ENCODE results near the gene CCDC63.
A peak's percentile ranks its signal among the peaks of the same experiment; 100 is the strongest.

Gene CCDC63

GRCh38 chr12:110923692-110924334 is 77.0 kb downstream of the CCDC63 start:
- H3K36me3 ChIP-seq (ENCODE audit: insufficient read depth, low read depth, low read length): no peaks in the 10 kb centered on the region
- no peak overlapping the region for H3K27ac ChIP-seq (ENCODE audit: low read length)
- peaks cover 10% of the 10 kb centered on the region for H3K4me1 ChIP-seq (ENCODE audit: insufficient read depth, low read length)
- H3K9me3 ChIP-seq (ENCODE audit: insufficient read depth, low read depth, low read length): no peaks in the 10 kb centered on the region
- no peaks in the 10 kb centered on the region for H3K27me3 ChIP-seq (ENCODE audit: insufficient read depth, low read length)
- no peak overlapping the region for H3K9ac ChIP-seq (ENCODE audit: low read depth, low read length)
- H3K4me3 ChIP-seq (ENCODE audit: low read length): no peak overlapping the region

DNA sequence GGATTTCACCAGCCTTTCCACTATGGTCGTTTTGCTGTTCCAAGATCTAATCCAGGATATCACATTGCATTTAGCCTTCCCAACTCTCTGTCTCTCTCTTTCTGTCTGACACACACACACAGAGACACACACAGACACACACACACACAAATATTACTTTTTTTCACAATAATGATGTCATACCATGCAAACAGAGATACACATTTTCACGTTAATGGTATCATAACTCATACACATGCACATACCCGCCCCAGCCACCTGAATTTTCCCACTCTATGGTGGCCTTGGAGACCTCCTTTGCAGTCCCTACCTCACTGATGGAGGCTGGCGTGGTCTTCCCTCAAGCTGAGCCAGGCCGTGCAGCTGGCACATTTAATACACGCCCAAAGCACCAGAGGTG is 80.8 kb downstream of the CCDC63 start:
- H3K9me3 ChIP-seq (ENCODE audit: insufficient read depth, low read depth, low read length): no peaks in the 10 kb centered on the region
- H3K4me1 ChIP-seq (ENCODE audit: insufficient read depth, low read length): peaks cover 2% of the 10 kb centered on the region; the same call in 1 of the 2 replicates
- H3K36me3 ChIP-seq (ENCODE audit: insufficient read depth, low read depth, low read length): no peaks in the 10 kb centered on the region
- no peaks in the 10 kb centered on the region for H3K27me3 ChIP-seq (ENCODE audit: insufficient read depth, low read length)
- H3K4me3 ChIP-seq (ENCODE audit: low read length): no peak overlapping the region
- H3K27ac ChIP-seq (ENCODE audit: low read length): no peak overlapping the region
- H3K9ac ChIP-seq (ENCODE audit: low read depth, low read length): no peak overlapping the region

DNA sequence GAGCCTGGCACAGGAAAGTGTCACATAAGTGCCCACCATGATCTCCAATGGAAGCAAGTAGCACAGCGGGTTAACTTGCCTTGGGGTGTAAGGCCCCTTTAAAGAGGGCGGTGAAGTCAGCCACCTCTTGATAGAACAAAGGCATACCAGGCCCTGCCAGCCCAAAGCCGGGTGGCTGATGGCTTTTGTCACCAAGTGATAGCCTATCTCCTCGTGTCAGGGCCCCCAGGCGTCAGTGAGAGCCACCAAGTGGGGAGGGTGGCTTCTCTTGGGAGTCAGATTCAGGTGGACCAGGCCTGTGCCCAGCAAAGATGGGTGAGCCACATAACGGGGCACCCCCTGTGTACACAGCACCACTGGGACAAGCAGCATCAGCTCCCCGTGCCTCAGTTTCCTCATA is 81.9 kb downstream of the CCDC63 start:
- Histone ChIP-seq H3K4me3 (ENCODE audit: low read length) (no peak overlapping the region), H3K9ac (ENCODE audit: low read depth, low read length) (no peak overlapping the region), H3K27ac (ENCODE audit: low read length) (no peak overlapping the region), H3K27me3 (ENCODE audit: insufficient read depth, low read length) (peaks cover 2% of the 10 kb centered on the region; the same call in 1 of the 2 replicates), H3K4me1 (ENCODE audit: insufficient read depth, low read length) (peaks cover 3% of the 10 kb centered on the region; the same call in 1 of the 2 replicates), H3K36me3 (ENCODE audit: insufficient read depth, low read depth, low read length) (no peaks in the 10 kb centered on the region), H3K9me3 (ENCODE audit: insufficient read depth, low read depth, low read length) (no peaks in the 10 kb centered on the region)

GRCh38 chr12:110929818-110930217 is 83.0 kb downstream of the CCDC63 start:
- H3K4me3 ChIP-seq (ENCODE audit: low read length): no peak overlapping the region
- H3K27me3 ChIP-seq (ENCODE audit: insufficient read depth, low read length): peaks cover 4% of the 10 kb centered on the region; the same call in 1 of the 2 replicates
- no peaks in the 10 kb centered on the region for H3K9me3 ChIP-seq (ENCODE audit: insufficient read depth, low read depth, low read length)
- H3K36me3 ChIP-seq (ENCODE audit: insufficient read depth, low read depth, low read length): no peaks in the 10 kb centered on the region
- no peak overlapping the region for H3K27ac ChIP-seq (ENCODE audit: low read length)
- no peak overlapping the region for H3K9ac ChIP-seq (ENCODE audit: low read depth, low read length)
- peaks cover 9% of the 10 kb centered on the region for H3K4me1 ChIP-seq (ENCODE audit: insufficient read depth, low read length)

DNA sequence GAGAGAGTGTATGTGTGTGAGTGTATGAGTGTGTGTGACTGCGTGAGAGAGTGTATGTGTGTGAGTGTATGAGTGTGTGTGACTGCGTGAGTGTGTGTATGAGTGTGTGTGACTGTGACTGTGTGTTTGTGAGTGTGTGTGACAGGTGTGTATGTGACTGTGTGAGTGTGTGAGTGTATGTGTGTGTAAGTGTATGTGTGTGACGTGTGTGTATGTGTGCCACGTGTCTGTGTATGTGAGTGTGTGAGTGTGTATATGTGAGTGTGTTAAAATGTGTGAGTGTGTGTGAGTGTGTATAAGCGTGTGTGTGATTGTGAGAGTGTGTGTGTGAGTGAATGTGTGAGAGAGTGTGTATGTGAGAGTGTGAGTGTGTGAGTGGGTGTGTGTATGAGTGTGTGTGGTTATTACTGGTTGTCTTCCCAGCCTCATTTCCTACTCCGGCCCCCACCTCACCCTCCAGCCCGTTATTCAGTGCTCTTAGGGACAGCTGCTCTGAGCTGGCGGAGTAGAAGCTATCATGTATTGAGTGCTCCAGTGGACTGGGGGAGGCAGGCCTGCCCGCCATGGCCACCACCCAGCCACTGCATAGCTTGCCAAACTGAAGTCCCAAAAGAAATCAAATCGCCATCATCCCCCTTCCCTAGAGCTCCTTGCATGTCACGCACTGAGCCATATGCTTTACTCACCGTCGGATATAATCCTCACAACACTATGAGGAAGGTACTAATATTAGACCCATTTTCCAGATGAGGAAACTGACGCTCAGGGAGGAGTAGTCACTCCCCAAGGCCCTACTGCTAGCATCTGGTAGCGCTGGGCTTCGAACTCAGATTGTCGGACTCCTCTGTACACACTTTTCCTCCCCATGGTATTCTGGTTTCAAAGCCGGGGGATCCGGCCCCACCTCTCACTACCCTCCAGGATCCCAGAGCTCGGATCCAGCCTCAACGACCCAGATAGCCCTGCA is 83.8 kb downstream of the CCDC63 start:
- no peaks in the 10 kb centered on the region for H3K9me3 ChIP-seq (ENCODE audit: insufficient read depth, low read depth, low read length)
- H3K36me3 ChIP-seq (ENCODE audit: insufficient read depth, low read depth, low read length): no peaks in the 10 kb centered on the region
- no peak overlapping the region for H3K9ac ChIP-seq (ENCODE audit: low read depth, low read length)
- H3K4me1 ChIP-seq (ENCODE audit: insufficient read depth, low read length): peaks cover 10% of the 10 kb centered on the region
- peaks cover 5% of the 10 kb centered on the region; the same call in 1 of the 2 replicates for H3K27me3 ChIP-seq (ENCODE audit: insufficient read depth, low read length)
- no peak overlapping the region for H3K4me3 ChIP-seq (ENCODE audit: low read length)
- no peak overlapping the region for H3K27ac ChIP-seq (ENCODE audit: low read length)

DNA sequence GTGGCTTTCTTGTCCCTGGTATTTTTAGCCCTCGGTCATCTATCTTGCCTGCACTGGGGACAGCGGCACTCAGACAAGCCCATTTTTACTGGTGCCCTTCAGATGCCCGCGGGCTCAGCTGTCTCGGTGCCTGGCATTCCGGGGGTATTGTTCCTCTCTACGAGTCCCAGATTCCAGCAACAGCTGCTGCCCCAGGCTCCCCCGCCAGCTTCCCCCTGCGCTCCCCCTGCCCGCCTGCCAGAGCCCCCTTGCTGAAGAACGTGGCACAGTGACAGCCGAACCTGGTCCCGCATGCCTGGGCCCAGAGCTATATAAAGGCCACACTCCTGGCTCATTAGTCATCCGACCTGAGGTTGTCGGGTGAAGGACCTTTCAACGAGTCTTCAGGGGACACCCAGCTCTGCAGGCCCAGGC is 84.5 kb downstream of the CCDC63 start:
- Histone ChIP-seq H3K36me3 (ENCODE audit: insufficient read depth, low read depth, low read length) (no peaks in the 10 kb centered on the region), H3K27ac (ENCODE audit: low read length) (no peak overlapping the region), H3K27me3 (ENCODE audit: insufficient read depth, low read length) (peaks cover 10% of the 10 kb centered on the region; the same call in 1 of the 2 replicates), H3K4me3 (ENCODE audit: low read length) (no peak overlapping the region), H3K9me3 (ENCODE audit: insufficient read depth, low read depth, low read length) (no peaks in the 10 kb centered on the region), H3K9ac (ENCODE audit: low read depth, low read length) (no peak overlapping the region), H3K4me1 (ENCODE audit: insufficient read depth, low read length) (peaks cover 16% of the 10 kb centered on the region)

- Histone ChIP-seq H3K27ac (ENCODE audit: low read length) (no peak overlapping the region), H3K9me3 (ENCODE audit: insufficient read depth, low read depth, low read length) (no peaks in the 10 kb centered on the region), H3K27me3 (ENCODE audit: insufficient read depth, low read length) (peaks cover 10% of the 10 kb centered on the region; the same call in 1 of the 2 replicates), H3K4me3 (ENCODE audit: low read length) (no peak overlapping the region), H3K9ac (ENCODE audit: low read depth, low read length) (no peak overlapping the region), H3K36me3 (ENCODE audit: insufficient read depth, low read depth, low read length) (no peaks in the 10 kb centered on the region), H3K4me1 (ENCODE audit: insufficient read depth, low read length) (peaks cover 16% of the 10 kb centered on the region)
Observed at GRCh38 chr12:110932046-110932445, 85.3 kb downstream of the CCDC63 start.

- Histone ChIP-seq H3K9ac (ENCODE audit: low read depth, low read length) (no peak overlapping the region), H3K27ac (ENCODE audit: low read length) (no peak overlapping the region)
Observed at GRCh38 chr12:110933326-110933974, 86.7 kb downstream of the CCDC63 start.

DNA sequence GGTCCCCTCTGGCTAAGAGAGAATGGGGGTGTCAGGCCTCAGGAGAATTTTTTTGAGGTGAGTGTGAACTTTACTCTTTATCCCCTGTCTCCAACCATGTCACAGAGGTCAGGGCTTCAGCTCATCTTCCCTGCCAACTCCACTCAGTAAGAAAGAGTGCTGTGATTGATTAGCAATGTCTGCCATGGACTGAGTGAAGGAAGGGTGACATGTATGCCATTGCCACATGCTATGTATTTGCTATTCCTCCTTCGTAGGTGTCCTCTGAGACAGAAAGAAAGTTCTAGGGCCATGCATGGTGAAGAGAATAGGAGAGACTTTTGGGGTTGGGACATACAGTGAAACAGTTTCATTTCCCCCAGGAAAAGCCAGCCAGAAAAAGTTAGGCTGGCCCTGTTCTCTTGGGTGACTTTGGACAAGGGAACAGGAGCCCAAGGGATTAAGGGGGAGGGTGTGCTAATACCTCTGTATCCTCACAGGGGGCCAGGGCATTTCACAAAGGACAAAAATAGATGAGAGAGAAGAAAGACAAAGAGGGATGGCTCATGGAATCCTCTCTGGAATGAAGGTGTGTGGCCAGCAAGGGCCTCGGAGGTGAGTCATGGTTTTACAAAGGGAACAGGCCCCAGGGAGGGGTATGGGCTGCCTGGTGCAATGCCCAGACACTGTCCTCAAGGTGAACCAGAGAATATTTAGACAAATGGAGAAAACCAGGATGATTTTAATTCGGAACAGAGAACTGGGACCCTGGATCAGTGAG is 87.5 kb downstream of the CCDC63 start:
- H3K9ac ChIP-seq (ENCODE audit: low read depth, low read length): peak overlapping the region; percentile 43; the same call in 1 of the 2 replicates
- no peaks in the 10 kb centered on the region for H3K9me3 ChIP-seq (ENCODE audit: insufficient read depth, low read depth, low read length)
- peaks cover 21% of the 10 kb centered on the region for H3K4me1 ChIP-seq (ENCODE audit: insufficient read depth, low read length)
- no peaks in the 10 kb centered on the region for H3K36me3 ChIP-seq (ENCODE audit: insufficient read depth, low read depth, low read length)
- no peak overlapping the region for H3K27ac ChIP-seq (ENCODE audit: low read length)
- H3K27me3 ChIP-seq (ENCODE audit: insufficient read depth, low read length): peaks cover 23% of the 10 kb centered on the region; the same call in 1 of the 2 replicates
- H3K4me3 ChIP-seq (ENCODE audit: low read length): peak overlapping the region; percentile 14; the same call in 1 of the 2 replicates

More at GRCh38 chr12:110933326-110933974, 86.7 kb downstream of the CCDC63 start:
- Histone ChIP-seq H3K27me3 (ENCODE audit: insufficient read depth, low read length) (peaks cover 15% of the 10 kb centered on the region; the same call in 1 of the 2 replicates), H3K4me3 (ENCODE audit: low read length) (no peak overlapping the region), H3K36me3 (ENCODE audit: insufficient read depth, low read depth, low read length) (no peaks in the 10 kb centered on the region), H3K4me1 (ENCODE audit: insufficient read depth, low read length) (peaks cover 19% of the 10 kb centered on the region), H3K9me3 (ENCODE audit: insufficient read depth, low read depth, low read length) (no peaks in the 10 kb centered on the region)

DNA sequence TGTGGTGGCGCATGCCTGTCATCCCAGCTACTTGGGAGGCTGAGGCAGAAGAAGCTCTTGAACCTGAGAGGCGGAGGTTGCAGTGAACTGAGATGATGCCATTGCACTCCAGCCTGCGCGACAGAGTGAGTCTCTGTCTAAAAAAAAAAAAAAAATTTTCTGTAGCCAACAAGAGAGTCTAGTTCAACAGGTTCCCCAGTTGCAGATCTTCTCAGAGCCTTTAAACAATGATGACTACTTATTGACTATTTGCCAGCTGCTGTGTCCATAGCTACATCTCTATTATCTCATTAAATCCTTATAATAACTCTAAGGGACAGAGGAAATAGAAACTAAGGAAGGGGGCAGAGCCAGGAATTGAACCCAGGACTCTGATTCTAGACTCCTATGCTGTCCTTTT is 88.8 kb downstream of the CCDC63 start:
- Histone ChIP-seq H3K27ac (ENCODE audit: low read length) (no peak overlapping the region), H3K4me1 (ENCODE audit: insufficient read depth, low read length) (peaks cover 21% of the 10 kb centered on the region), H3K36me3 (ENCODE audit: insufficient read depth, low read depth, low read length) (no peaks in the 10 kb centered on the region), H3K27me3 (ENCODE audit: insufficient read depth, low read length) (peaks cover 33% of the 10 kb centered on the region; the same call in 1 of the 2 replicates), H3K9ac (ENCODE audit: low read depth, low read length) (peak overlapping the region; percentile 86; the same call in 1 of the 2 replicates), H3K4me3 (ENCODE audit: low read length) (peak overlapping the region; percentile 70), H3K9me3 (ENCODE audit: insufficient read depth, low read depth, low read length) (no peaks in the 10 kb centered on the region)
